Superior temporal gyrus (tissue), 1 donor: Measurements from ENCODE around the gene TAPBPL.
"Not testable (repeated sequence)": the region's sequence is repeated elsewhere in the genome, so short reads cannot be mapped to it uniquely, and the experiment has no call there.

Source experiments
- DNase-seq: peaks from one replicate; pipeline ENCODE4 v3.0.0-alpha.2; 2016; ENCODE audit errors: extremely low spot score

TAPBPL gene

DNA sequence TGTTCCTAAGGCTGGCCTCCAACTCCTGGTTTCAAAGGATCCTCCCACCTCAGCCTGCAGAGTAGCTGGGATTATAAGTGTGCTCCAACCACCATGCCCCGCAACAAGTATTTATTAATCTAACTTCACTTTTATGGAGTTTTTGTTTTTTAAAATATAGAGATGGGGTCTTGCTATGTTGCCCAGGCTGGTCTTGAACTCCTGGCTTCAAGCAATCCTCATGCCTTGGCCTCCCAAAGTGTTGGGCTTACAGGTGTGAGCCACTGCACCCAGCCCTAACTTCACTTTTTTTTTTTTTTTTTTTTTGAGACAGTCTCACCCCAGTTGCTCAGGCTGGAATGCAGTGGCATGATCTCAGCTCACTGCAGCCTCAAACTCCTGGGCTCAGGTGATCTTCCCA is 38.8 kb downstream of the TAPBPL start:
- not testable (repeated sequence) for DNase-seq

DNA sequence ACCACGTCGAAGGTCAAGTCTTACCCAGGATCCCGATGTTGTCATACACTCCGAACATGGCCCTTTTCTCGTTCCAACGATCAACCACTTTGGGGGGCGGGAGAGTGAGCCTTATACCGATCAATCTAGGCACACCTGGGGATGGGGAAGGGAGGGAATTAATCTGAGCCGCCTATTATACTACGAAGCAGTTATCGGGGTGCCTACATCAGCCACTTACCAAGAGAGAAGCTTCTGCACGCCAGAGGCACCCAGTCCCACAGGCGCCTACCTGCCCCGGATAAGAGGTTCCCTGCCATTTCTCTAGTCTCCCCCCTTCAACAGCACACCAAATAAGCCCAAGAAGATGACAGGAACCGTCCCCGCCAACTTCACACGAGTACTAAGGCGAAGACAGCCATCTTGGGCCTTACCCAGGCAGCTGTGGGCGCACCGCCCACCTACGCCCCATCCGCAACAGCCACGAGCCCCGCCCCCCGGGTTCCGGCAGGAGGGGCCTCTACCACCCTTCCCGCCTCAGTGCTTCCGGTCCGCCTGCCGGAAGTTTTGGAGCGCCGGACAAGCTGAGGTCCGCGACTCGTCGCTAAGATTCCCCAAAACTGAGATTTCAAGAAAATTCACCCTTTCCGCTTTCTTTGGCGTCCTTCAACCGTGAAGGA is 41.1 kb downstream of the TAPBPL start, which contains the start of gene MRPL51:
Gene MRPL51 (minus strand): TSS at position 425 of the 659 bp plus-strand sequence. CDS start 126 bp downstream, at position 299.
- DNase-seq: peak; percentile 97

DNA sequence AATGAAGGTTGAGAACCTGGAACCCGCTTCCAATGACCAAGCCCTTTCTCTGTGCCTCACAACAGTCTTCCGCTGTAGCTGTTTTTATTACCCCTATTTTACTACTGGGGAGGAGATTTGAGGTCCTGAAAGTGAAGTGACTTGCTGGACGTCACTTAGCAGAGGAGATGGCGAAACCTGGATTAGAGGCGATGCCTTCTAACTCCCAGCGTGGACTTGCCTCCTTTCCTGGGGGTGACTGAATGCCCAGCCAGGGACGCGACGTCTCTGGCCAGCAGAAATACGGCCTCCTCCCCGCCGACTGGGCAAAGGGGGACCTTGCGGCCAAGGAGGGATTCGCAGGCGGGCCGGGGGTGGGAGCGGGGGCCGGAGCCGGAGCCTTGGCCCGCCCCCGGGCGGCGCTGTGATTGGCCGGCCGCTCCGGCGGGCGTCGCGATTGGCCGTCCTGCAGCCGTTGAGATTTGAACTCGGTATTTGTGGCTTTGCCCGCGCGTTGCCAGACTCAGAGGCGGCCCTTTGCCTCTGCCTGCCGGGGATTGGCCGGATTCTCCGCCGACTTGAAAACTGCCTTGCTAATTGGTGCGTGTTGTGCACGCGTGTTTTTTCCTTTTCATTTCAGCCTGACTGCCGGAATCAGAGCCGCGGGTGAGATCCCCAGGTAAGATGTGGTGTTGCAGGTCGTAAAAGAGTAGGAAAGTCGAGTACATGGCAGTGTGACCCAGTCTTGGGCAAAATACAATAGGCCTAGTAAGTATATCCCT is 41.8 kb downstream of the TAPBPL start, which contains the start of gene NCAPD2:
Gene NCAPD2 (plus strand): TSS at position 606 of the 761 bp plus-strand sequence. CDS start 997 bp downstream, outside the sequence.
- peak; percentile 98 for DNase-seq

DNA sequence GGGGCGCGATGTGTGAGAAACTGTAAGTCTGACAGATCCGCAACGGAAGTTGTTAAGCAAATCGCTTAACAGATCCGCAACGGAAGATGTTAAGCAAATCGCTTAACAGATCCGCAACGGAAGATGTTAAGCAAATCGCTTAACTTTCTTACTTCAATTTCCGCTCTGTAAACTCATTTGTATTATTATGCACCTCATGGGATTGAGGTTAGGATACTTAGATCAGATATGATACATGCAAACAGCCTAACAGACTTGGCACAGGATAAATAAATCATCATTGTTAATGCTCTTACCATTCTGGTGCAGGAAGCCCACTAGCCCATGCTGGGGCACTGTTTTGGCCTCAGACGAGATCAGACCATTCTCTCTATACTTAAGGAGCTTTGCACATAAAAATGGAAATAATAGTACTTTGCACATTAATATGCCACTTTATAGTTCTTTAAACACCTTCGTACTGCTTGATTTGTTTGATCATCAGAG is 42.5 kb downstream of the TAPBPL start:
- peak; percentile 44 for DNase-seq

DNA sequence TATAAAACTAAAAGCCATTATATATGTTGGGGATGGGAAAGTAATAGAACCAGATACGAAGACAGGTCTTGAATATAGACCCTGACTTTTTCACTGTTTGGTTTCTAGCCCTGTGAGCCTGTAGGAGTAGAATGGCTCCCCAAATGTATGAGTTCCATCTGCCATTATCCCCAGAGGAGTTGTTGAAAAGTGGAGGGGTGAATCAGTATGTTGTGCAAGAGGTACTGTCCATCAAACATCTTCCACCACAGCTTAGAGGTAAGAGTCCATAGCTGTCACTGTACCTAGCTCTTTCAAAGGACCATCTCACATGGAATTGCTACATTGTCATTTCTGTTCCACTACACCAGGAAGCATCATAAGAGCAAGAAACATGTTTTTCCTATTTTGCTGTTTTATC is 43.1 kb downstream of the TAPBPL start:
- no peak for DNase-seq

DNA sequence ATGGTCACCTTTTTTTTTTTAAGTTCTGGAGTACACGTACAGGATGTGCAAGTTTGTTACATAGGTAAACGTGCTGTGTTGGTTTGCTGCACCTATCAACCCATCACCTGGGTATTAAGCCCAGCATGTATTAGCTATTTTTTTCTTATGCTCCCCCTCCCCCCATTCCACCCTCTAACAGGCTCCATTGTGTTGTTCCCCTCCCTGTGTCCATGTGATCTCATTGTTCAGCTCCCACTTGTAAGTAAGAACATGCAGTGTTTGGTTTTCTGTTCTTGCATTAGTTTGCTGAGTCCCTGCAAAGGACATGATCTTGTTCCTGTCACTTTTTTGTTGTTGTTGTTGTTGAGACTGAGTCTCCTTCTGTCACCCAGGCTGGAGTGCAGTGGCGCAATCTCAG is 45.4 kb downstream of the TAPBPL start:
- peak; percentile 53 for DNase-seq

DNA sequence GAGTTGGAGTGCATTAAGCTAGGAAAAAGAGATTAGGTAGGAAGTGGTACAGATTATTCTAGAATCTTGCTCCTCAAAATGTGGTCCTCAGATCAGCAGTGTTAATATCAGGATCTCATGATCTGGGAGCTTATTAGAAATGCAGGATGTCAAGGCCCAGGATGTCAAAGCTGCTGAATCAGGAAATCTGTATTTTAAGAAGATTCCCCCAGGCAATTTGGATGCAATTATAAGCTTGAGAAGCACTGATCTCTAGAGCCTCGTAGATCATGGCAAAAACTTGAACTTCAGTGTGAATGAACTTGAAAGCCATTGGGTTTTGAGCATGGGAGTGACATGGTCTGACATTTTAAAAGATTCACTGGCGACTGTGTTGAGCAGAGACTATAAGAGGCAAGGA is 48.6 kb downstream of the TAPBPL start:
- DNase-seq: no peak

DNA sequence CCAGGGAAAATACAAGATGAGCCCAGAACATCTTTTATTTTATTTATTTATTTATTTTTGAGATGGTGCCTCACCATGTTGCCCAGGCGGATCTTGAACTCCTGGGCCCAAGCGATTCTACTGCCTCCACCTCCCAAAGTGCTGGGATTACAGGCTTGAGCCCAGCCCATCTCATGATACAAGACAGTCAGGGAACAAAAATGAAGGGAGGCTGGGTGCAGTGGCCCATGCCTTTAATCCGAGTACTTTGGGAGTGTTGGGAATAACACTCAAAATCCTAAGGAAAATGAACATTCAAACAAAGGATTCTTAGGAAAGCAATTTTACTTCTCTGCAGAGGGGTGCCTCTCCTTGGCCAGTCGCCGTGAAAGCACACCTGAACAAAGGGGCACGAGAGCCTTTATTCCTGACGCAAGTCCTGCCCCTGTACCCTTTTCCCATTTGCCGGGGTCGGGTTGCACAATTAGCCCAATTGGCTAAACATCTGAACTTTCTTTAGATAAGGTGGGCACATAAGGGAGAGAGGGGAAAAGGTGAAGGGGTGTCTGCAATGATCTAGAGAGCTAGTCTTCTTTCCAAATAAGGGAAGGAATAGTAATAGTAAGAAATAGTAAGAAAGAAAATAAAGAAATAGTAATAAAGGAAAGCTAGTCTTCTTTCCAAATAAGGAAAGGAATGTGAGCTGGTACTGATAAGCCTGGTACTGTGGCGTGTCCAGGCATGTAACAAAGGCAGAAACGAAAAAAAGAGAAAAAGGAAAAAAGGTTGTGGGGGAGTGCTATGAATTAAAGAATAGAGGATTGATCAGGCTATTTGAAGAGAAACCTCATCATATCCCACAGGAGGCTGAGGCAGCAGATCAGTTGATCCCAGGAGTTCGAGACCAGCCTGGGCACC is 55.5 kb downstream of the TAPBPL start:
- no peak for DNase-seq

DNA sequence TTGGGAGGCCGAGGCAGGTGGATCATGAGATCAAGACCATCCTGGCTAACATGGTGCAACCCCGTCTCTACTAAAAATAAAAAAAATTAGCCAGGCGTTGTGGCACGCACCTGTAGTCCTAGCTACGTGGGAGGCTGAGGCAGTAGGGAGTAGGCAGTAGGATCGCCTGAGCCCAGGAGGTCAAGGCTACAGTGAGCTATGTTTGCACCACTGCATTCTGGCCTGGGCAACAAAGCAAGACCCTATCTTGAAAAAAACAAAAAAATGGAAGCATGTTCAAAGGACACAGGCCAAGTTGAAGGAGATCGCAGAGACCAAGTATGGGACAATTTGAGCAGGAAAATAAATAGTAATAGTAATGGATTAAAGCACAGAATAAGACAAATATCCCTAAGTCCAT is 56.2 kb downstream of the TAPBPL start:
- DNase-seq: no peak
